GM18508 (cell line): ENCODE results near the gene DNAAF1.
"Not testable (repeated sequence)": the region's sequence is repeated elsewhere in the genome, so short reads cannot be mapped to it uniquely, and the experiment has no call there.

Experiments
- ATAC-seq: cut with Tn5 transposase; IDR thresholded peaks from one replicate; pipeline ENCODE4 v1.9.1; 2021; ENCODE audit warnings: moderate number of reproducible peaks; ENCODE audit not compliant: insufficient read depth, unreplicated experiment

The DNAAF1 gene

DNA sequence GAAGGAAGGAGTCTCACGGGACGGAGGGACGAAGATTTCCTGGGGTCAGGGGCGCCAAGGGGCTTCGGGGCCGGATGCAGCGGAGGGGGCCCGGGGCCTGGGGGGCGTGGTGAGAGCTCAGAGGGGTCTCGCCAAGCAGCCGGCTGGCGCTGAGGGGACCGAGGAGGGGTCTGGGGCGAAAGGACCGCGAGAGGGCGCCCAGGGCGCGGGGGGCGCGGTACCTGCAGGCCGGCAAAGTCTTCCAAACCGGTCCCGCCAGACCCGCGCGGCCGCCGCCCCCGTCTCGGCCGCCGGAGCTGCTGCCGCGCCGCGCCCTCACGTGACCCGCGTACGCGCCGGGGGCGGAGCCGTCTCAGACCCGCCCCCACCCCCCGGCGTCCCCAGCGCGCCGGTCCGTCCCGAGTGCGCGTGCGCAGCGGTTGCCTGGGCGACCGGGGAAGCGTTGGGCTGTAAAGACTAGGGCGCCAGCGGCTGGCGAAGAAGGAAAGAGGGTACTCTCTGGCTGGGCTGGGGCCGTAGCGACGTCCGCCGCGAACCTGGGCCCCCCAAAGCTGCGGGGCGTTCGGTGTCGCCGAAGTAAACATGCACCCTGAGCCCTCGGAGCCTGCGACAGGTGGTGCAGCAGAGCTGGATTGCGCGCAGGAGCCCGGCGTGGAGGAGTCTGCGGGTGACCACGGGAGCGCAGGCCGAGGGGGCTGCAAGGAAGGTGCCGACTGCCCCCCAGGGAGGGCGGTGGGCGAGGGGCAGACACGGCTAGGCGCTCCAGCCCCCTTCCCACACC lies at the start of gene DNAAF1, which contains the start of gene HSDL1:
Gene DNAAF1 (plus strand): TSS at position 450 of the 781 bp plus-strand sequence. CDS start 133 bp downstream, at position 583.
Gene HSDL1 (minus strand): TSS at position 319 of the 781 bp plus-strand sequence. CDS start 13,856 bp downstream, outside the sequence.
- ATAC-seq, result no peak

DNA sequence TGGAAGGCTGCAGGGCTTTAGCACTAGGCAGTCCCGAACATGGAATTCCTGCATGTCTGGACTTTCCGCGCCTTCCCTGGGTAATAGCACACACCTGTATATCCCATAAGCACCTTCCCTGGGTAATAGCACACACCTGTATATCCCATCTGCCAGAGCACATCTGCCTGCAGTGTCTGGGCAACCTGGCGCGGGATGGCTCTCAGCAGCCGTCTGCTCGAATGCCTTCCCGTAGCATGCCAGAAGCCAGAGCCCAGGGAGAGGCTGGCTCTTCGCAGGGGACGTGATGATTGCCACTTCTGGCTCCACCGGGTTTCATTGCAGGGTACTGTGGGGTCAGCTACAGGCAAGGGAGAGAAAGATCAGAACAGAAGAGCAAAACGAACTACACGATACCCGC lies 49.6 kb upstream of the DNAAF1 start:
- no peak for ATAC-seq

DNA sequence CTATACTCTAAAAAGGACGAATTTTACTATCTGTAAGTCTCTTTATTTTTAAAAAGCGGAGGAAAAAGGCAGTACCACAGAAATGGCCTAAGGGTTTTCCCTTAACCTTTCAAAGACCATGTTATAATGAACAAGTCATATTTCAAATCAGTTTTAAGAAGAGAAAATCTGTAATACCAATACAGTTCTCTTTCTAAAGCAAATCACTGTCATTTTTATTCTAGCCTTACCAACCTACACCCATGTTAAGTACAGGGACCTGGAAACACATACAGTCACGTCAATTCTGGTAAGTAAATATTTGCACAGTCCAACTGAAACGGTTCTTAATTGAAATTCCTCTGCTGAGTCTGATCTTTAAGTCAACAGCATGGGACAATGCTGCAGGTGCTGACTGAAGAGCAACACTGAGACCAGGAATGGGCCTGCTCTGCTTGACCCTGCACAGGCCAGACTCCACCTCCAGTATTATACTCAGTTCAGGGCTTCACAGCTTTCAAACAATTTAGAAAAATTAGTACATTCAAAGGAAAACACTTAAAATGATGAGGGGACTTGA lies 48.6 kb upstream of the DNAAF1 start:
- ATAC-seq, result no peak

- ATAC-seq, result no peak
Measured at GRCh38 chr16:84098939-84099338, 46.2 kb upstream of the DNAAF1 start.

GRCh38 chr16:84103678-84104077 lies 41.4 kb upstream of the DNAAF1 start:
- no peak for ATAC-seq

DNA sequence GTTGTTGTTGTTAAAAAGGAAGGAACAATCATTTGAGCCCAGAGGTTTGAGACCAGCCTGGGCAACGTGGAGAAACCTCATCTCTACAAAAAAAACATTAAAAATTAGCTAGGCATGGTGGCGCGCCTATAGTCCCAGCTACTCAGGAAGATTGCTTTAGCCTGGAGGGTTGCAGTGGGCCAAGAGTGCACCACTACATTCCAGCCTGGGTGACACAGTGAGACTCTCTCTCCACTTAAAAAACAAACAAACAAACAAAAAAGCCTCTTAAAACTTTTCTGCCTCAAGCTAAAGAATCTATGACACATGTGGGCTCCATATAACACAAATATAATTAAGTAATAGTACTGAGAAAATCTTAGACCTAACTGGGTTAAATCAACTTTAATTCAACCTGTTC lies 40.9 kb upstream of the DNAAF1 start:
- no peak for ATAC-seq

DNA sequence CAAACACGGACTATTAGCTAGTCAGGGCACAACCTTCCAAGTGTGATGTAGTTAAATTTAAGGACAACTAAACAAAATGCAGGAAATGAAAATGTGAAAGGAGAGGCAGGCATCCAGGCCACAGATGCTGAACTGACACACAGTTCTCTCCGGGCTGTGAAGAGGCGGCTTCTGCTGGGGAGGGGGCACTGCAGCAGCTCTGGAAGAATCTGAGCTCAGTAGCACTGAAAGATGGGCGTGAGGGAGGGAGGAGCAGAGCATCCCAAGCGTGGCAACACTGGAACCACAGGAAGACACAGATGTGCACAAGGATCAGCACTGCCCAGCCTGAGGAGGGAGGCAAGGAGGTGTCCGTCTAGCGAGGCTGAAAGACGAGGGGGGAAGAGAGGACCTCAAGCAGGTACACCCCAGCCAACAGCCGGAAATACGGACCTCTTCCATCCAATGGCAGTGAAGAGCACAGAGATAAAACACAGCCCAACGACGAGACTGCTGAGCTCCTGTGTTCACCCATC lies 39.8 kb upstream of the DNAAF1 start:
- ATAC-seq, result no peak

DNA sequence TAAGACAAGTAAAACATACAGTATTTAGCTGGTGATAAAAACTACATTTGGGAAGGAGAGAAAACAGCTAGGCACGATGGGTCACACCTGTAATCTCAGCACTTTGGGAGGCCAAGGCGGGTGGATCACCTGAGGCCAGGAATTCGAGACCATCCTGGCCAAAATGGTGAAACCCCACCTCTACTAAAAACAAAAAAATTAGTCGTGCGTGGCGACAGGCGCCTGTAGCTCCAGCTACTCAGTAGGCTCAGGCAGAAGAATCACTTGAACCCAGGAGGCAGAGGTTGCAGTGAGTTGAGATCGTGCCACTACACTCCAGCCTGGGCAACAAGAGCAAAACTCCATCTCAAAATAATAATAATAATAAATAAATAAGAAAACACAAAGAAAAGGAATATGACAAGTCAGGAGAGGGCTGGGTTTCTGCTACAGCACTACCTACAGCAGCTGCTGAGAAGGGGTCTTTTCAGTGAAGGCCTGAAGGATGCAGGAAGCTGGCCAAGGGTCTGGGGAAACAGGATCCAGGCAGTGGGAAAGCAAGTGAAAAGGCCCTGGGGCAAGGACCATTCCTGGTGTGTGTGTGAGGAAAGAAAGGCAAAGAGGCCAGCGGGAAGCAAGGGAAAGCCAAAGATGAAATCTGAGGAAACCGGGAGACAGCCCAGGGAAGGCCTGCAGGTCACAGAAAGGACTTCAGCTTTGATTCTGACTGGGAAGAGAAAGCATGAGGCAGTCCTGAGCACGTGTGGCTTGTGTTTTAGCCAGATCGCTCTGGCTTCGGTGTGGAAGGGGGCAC lies 39.0 kb upstream of the DNAAF1 start:
- no peak for ATAC-seq

DNA sequence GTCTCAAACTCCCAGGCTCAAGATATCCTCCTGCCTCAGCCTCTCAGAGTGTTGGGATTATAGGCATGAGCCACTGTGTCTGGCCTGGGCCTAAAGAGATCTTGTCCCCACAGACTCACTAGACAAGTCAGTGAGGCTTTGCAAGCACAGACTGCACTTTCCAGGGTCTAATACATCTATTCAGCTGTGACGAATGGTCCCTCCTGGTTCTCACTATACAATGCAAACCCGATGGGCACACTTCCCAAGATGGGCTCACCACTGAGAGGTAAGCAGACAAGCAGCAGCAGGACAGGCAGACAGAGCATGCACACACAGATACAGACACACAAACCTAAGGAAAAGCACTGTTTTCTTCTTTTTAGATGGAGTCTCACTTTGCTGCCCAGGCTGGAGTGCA lies 37.2 kb upstream of the DNAAF1 start:
- ATAC-seq, result no peak

DNA sequence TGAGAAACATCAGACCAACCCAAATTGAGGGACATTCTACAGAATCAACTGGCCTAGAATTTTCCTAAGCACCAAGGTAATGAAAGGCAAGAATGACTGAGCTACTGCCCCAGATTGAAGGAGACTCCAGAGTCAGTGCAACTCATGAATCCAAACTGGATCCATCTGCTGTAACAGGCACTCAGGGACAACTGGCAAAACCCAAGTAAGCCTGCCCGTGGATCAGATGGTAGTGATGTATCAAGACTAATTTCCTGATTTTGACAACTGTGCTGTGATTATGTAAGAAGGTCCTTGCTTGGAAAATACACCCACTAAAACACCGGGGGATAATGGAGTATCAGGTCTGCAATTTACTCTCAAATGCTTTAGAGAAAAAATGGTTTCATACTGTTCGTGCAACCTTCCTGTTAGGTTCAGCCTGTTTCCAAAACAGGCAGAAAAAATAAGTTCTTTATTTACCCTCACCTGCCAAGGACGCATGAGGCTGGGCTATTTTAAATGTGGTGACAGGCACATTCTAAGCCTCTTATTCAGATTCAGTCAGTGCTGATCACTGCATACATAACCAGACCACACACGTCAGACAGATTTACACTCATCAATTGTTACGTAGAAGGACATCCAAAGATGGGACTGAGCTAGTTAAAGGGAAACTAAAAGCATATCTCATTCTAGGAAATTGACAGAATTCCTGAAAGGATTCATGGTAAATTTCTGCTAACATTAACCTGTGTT lies 35.3 kb upstream of the DNAAF1 start:
- no peak for ATAC-seq

- no peak for ATAC-seq
Measured at GRCh38 chr16:84110527-84110926, 34.6 kb upstream of the DNAAF1 start.

DNA sequence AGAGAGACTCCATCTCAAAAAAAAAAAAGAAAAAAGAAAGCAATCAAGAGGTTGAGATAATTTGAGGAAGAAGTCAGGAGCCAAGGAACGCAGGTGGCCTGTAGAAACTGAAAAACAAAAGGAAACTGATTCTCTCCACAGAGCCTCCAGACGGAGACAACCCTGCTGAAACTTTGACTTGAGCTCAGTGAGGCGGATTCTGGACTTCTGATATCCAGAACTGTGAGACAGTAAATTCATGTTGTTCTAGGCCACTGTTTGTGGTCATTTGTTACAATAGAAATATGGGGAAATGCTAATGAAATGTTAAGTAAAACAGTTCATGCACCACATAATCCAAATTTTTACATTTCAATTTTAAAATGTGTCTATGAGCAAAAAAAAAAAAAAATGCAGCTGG lies 33.6 kb upstream of the DNAAF1 start:
- no peak for ATAC-seq

DNA sequence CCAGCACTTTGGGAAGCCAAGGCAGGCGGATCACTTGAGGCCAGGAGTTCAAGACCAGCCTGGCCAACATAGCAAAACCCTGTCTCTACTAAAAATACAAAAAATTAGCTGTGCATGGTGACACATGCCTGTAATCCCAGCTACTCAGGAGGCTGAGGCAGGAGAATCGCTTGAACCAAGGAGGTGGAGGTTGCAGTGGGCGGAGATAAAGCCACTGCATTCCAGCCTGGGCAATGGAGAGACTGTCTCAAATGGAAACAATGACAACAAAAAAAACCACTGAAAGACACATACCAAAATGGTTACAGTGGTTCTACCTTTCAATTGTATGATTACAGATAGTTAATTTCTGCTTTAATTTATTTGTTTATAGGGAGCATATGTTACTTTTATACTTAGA lies 33.2 kb upstream of the DNAAF1 start:
- ATAC-seq, result not testable (repeated sequence)

DNA sequence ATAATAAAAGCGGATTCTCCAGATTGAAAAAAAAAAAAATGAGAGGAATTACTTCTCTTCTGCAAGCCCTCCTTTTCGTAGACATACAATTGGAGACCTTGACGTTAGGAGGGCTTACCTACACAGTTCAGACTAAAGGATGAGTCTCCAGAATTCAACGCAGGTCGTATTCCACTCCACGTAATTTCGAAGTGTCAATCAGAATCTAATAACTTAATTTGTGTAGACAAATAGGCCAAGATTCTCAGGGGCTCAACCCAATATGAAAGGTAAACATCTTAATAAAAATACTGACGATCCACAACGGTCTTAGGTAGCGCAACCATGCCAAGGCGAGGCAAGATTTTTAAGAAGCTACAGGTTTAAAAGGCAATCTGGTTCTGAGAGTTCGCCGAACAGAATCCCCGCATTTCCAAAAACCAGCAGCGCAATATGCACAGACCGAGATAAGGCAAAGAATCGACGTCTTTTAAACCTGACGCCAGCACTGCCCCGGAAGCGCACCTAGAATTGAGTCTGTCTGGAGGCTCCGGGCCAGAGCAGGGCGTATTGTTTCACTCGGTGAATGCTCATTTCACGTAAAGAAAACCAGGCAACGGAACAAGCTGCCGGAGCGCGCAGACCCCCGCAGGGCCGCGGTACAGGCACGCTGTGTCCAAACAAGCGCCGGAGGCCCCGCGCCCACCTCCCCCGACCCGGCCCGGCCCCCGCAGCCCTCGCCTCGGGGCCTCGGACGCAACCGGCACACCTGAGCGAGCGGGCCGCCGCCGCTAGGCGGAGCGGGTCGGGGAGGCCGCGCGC lies 29.0 kb upstream of the DNAAF1 start:
- ATAC-seq, result peak; percentile 4

- peak; percentile 73 for ATAC-seq
Measured at GRCh38 chr16:84116720-84117493, 28.2 kb upstream of the DNAAF1 start, which contains the start of gene MBTPS1. Gene MBTPS1, minus strand, starts transcription at chr16:84116942. Its CDS starts 15,159 bp downstream, at chr16:84101783.

GRCh38 chr16:84117494-84117843 lies 27.6 kb upstream of the DNAAF1 start:
- no peak for ATAC-seq

DNA sequence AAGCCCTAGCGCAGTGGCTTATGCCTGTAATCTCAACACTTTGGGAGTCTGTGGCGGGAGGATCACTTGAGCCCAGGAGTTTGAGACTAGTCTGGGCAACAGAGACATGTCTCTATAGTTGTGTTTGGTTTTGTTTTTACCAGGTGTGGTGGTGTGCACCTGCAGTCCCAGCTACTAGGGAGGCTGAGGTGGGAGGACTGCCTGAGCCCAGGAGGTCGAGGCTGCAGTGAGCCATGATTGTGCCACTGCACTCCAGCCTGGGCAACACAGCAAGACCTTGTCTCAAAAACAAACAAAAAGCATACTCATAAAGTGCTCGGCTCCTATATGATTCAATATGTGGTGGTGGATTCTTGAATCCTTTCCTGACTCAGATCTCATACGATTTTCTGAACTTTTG lies 26.8 kb upstream of the DNAAF1 start:
- ATAC-seq, result not testable (repeated sequence)

GRCh38 chr16:84119368-84119767 lies 25.7 kb upstream of the DNAAF1 start:
- ATAC-seq, result no peak

DNA sequence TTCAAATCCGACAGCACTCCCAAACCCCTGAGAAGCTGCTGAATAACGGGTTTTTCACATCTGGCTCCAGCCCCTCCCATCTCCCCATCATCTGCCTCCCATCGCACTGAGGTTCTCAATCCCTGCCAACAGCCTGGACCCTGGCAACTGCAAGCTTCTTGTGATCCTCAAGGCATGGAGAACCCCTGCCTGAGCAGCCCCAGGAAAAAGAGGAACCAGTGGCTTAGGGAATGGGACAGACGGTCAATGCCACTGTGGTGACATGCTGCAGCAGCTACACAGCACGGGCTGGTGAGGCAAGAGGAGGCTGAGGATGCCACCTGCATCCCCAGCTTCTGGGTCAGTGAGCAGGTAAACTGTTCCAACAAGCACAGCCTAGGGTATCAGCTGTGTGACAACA lies 25.1 kb upstream of the DNAAF1 start:
- no peak for ATAC-seq
